ENCODE results near the gene DTX1.

DTX1 gene

DNA sequence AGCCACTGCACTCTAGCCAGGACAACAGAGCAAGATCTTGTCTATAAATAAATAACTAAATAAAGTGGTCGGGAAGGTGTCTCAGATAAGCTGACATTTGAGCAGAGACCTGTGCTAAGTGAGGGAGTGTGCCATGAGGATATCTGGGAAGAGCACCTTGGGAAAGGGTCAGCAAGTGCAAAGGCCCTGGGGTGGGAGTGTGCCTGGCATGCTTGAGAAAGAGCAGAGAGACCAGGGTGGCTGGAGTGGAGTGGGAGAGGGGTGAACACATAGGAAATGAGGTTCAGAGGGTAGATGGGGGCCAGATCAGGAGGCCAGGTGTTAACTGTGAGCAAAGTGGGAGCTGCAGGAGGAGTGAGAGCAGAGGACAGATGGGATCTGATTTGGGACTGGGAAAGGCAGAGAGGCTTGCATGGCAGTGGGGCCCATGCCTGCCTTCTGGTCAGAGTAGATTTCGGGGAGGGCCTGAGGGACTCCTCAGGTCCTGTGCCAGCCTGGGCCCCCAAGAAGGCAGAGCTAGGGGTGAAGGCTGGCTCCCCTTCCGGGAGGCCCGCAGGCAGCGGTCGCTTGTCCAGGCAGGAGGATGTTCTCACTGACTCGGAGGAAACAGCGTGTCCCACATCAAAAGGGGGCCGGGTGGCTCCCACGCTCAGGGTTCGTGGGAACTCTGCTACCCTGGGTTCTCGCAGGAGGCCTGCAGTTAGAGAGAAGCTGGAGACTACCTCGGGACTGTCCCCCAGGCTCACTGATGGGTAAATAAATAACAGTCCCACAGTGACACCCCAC is 32.6 kb downstream of the DTX1 start:
- no peak overlapping the region for H3K4me3 ChIP-seq (ENCODE audit: extremely low read depth, insufficient read depth, low read length, poor library complexity, severe bottlenecking)
- WGBS, 2 experiments (ENCODE audit: insufficient coverage in 2 of 2): 94 to 95% methylated on average over 6 to 11 of the region's 13 CpGs
- H3K4me1 ChIP-seq (ENCODE audit: control insufficient read depth, insufficient read depth, low read length, poor library complexity, severe bottlenecking): peaks cover 5% of the 10 kb centered on the region
- no peak overlapping the region for H3K27ac ChIP-seq (ENCODE audit: low read depth, low read length, severe bottlenecking)
- no peaks in the 10 kb centered on the region for H3K36me3 ChIP-seq (ENCODE audit: control insufficient read depth, insufficient read depth, low read length)
- no peaks in the 10 kb centered on the region for H3K9me3 ChIP-seq (ENCODE audit: control insufficient read depth, low read length)

DNA sequence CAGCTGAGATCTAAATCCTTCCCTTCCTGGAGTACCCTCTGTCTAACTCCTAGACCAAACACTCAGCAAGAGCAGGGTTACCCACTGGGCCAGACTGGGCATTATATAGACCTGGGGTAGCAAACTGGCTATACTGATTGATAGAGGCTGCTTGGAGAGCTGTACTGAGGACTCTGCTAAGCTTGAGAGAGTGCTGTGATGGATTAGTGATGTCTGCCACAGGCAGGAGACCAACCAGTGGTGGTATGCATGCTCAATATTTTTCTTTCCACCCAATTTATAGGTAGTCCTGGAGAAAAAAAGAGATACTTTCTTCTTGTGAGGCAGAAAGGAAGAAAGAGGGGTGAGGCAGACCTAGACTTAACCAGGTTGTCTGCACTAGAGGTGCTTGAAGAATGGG is 33.3 kb downstream of the DTX1 start:
- Histone ChIP-seq H3K36me3 (ENCODE audit: control insufficient read depth, insufficient read depth, low read length) (no peaks in the 10 kb centered on the region), H3K4me1 (ENCODE audit: control insufficient read depth, insufficient read depth, low read length, poor library complexity, severe bottlenecking) (peaks cover 5% of the 10 kb centered on the region), H3K27ac (ENCODE audit: low read depth, low read length, severe bottlenecking) (no peak overlapping the region), H3K4me3 (ENCODE audit: extremely low read depth, insufficient read depth, low read length, poor library complexity, severe bottlenecking) (no peak overlapping the region), H3K9me3 (ENCODE audit: control insufficient read depth, low read length) (no peaks in the 10 kb centered on the region)

DNA sequence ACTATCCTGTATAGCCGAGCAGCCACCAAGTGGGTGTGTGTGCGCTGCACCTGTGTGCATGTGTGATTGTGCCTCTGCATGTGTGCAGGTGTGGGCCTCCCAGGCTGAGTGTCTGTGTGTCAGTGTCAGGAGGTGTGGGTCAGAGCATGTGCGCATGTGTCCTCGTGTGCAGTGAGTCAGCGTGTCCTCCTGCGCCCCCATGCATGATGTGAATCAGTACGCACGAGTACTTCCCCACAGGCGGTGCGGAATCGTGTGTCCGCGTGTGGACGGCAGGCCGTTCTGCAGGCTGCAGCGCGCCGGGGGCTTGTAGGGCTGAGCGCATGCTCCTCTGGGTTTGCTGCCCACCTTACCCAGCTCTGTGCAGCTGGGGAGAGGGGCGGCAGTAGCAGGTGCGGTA is 34.2 kb downstream of the DTX1 start:
- Histone ChIP-seq H3K36me3 (ENCODE audit: control insufficient read depth, insufficient read depth, low read length) (no peaks in the 10 kb centered on the region), H3K4me3 (ENCODE audit: extremely low read depth, insufficient read depth, low read length, poor library complexity, severe bottlenecking) (no peak overlapping the region), H3K27ac (ENCODE audit: low read depth, low read length, severe bottlenecking) (no peak overlapping the region), H3K9me3 (ENCODE audit: control insufficient read depth, low read length) (no peaks in the 10 kb centered on the region), H3K4me1 (ENCODE audit: control insufficient read depth, insufficient read depth, low read length, poor library complexity, severe bottlenecking) (peaks cover 5% of the 10 kb centered on the region)
- 81 to 86% methylated on average over 20 to 21 of the region's 21 CpGs for WGBS, 2 experiments (ENCODE audit: insufficient coverage in 2 of 2)

DNA sequence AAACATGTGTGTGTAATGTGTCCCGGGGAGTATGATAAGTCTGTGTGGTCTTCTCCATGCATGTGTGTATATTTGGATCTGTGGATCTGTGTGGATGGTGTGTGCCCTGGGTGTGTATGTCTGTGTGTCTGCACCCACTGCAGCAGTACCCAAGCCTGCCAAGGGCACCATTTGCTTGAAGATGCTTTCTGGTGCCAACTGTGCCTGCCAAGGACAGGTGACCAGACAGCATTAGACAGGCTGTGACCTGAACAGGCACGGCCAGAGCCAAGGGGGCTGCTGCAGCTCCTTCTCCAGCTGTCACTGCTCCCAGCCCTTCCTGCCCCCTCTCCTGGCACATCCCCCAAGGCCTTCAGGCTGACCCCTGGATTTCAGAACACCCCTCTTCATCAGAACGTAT is 35.0 kb downstream of the DTX1 start:
- WGBS, 2 experiments (ENCODE audit: insufficient coverage in 2 of 2): 79 to 80% methylated on average over 3 of the region's 3 CpGs
- H3K36me3 ChIP-seq (ENCODE audit: control insufficient read depth, insufficient read depth, low read length): no peaks in the 10 kb centered on the region
- no peak overlapping the region for H3K4me3 ChIP-seq (ENCODE audit: extremely low read depth, insufficient read depth, low read length, poor library complexity, severe bottlenecking)
- H3K4me1 ChIP-seq (ENCODE audit: control insufficient read depth, insufficient read depth, low read length, poor library complexity, severe bottlenecking): peaks cover 5% of the 10 kb centered on the region
- H3K27ac ChIP-seq (ENCODE audit: low read depth, low read length, severe bottlenecking): no peak overlapping the region
- H3K9me3 ChIP-seq (ENCODE audit: control insufficient read depth, low read length): no peaks in the 10 kb centered on the region

DNA sequence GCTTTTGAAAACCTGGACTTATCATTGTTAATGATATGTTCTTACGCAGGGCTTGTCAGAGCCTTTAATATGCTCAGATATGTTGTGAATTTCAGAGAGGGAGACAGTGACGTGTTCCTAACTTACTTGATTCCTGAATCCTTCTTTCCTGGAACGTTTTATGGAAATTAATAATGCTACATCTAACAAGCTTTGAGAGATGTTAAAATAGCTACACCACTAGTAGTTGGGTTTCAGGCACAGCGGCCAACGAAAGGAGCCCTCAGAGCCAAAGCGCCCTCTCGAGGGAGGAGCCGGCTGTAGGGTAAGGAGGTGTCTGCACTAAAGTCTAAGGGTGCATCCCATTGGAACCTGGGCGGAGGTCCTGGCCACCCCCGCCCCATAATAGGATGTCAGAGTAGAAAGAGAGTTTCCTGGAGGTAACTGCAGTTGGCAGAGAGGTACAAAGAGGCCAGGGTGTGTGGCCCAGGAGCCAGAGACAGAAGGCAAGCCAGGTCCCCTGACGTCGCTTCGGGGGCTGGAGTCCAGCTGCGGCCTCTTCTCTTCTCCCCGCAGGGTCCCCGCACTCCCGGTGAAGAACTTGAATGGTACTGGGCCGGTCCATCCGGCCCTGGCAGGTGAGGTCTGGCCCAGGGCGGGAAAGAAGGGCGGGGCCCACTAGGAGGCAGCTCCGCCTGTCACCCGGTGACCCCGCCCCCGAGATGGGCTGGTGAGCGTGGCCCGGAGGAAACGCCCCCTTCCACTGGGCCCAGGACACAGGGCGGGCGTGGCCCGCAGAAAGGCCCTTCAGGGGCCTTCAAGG is 36.3 kb downstream of the DTX1 start:
- H3K27ac ChIP-seq (ENCODE audit: low read depth, low read length, severe bottlenecking): no peak overlapping the region
- WGBS, 2 experiments (ENCODE audit: insufficient coverage in 2 of 2): 12 to 21% methylated on average over 21 of the region's 31 CpGs
- H3K4me3 ChIP-seq (ENCODE audit: extremely low read depth, insufficient read depth, low read length, poor library complexity, severe bottlenecking): no peak overlapping the region
- H3K9me3 ChIP-seq (ENCODE audit: control insufficient read depth, low read length): no peaks in the 10 kb centered on the region
- no peaks in the 10 kb centered on the region for H3K36me3 ChIP-seq (ENCODE audit: control insufficient read depth, insufficient read depth, low read length)
- H3K4me1 ChIP-seq (ENCODE audit: control insufficient read depth, insufficient read depth, low read length, poor library complexity, severe bottlenecking): no peaks in the 10 kb centered on the region

DNA sequence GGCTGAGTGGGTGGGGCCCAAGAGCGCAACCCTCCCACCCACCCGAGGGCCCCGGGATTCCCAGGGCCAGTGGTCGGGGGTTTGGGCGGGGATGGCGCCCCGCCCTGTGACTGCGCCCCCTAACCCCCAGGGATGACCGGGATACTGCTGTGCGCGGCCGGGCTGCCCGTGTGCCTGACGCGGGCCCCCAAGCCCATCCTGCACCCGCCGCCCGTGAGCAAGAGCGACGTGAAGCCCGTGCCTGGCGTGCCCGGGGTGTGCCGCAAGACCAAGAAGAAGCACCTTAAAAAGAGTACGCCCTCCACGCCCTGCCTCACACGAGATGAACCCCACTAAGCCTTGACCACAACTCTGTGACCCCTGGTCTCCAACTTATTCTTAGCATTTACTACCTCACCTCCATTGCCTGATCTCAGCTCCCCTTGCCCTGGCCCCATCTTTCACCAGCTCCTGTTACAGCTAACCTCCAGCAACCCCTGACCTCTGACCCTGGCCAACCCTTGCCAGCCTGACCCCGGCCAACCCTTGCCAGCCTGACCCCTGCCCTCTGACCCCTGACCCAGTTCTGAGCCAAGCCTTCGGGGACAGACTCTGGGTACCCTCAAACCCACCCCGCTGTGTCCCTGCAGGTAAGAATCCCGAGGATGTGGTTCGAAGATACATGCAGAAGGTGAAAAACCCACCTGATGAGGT is 37.0 kb downstream of the DTX1 start:
- Histone ChIP-seq H3K9me3 (ENCODE audit: control insufficient read depth, low read length) (no peaks in the 10 kb centered on the region), H3K36me3 (ENCODE audit: control insufficient read depth, insufficient read depth, low read length) (no peaks in the 10 kb centered on the region), H3K27ac (ENCODE audit: low read depth, low read length, severe bottlenecking) (no peak overlapping the region), H3K4me1 (ENCODE audit: control insufficient read depth, insufficient read depth, low read length, poor library complexity, severe bottlenecking) (no peaks in the 10 kb centered on the region), H3K4me3 (ENCODE audit: extremely low read depth, insufficient read depth, low read length, poor library complexity, severe bottlenecking) (no peak overlapping the region)
- WGBS, 2 experiments (ENCODE audit: insufficient coverage in 2 of 2): 64 to 68% methylated on average over 21 to 28 of the region's 32 CpGs

DNA sequence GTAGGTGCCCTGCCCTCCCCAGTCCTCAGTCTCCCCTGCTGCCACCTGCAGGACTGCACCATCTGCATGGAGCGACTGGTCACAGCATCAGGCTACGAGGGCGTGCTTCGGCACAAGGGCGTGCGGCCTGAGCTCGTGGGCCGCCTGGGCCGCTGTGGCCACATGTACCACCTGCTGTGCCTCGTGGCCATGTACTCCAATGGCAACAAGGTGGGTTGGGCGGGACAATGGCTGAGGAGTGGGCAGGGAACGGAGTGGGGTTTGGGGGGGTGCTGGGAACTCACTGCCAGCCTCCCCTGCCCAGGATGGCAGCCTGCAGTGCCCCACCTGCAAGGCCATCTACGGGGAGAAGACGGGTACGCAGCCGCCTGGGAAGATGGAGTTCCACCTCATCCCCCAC is 38.2 kb downstream of the DTX1 start:
- H3K4me1 ChIP-seq (ENCODE audit: control insufficient read depth, insufficient read depth, low read length, poor library complexity, severe bottlenecking): no peaks in the 10 kb centered on the region
- 87 to 94% methylated on average over 16 of the region's 16 CpGs for WGBS, 2 experiments (ENCODE audit: insufficient coverage in 2 of 2)
- no peaks in the 10 kb centered on the region for H3K9me3 ChIP-seq (ENCODE audit: control insufficient read depth, low read length)
- H3K36me3 ChIP-seq (ENCODE audit: control insufficient read depth, insufficient read depth, low read length): no peaks in the 10 kb centered on the region
- no peak overlapping the region for H3K27ac ChIP-seq (ENCODE audit: low read depth, low read length, severe bottlenecking)
- no peak overlapping the region for H3K4me3 ChIP-seq (ENCODE audit: extremely low read depth, insufficient read depth, low read length, poor library complexity, severe bottlenecking)

DNA sequence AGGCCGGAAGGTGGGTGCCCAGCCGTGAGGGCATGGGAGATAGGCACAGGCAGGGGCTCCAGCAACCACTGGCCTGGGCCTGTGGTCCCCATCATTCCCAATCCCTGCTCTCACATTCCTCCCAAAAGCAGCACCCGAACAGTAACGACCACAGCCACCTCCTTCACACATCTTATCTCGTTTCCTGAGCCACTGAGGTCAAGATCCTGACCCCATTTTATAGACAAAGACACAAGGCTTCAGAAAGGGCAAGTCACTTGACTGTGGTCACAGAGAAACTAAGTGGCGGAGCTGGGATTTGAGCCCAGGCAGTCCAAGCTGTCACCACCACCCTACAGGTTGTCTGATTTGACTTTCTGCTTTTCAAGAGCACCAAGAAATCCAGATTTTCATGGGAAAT is 38.9 kb downstream of the DTX1 start:
- no peak overlapping the region for H3K4me3 ChIP-seq (ENCODE audit: extremely low read depth, insufficient read depth, low read length, poor library complexity, severe bottlenecking)
- WGBS, 2 experiments (ENCODE audit: insufficient coverage in 2 of 2): 64 to 87% methylated on average over 5 of the region's 6 CpGs
- H3K9me3 ChIP-seq (ENCODE audit: control insufficient read depth, low read length): no peaks in the 10 kb centered on the region
- H3K4me1 ChIP-seq (ENCODE audit: control insufficient read depth, insufficient read depth, low read length, poor library complexity, severe bottlenecking): no peaks in the 10 kb centered on the region
- H3K27ac ChIP-seq (ENCODE audit: low read depth, low read length, severe bottlenecking): no peak overlapping the region
- no peaks in the 10 kb centered on the region for H3K36me3 ChIP-seq (ENCODE audit: control insufficient read depth, insufficient read depth, low read length)

DNA sequence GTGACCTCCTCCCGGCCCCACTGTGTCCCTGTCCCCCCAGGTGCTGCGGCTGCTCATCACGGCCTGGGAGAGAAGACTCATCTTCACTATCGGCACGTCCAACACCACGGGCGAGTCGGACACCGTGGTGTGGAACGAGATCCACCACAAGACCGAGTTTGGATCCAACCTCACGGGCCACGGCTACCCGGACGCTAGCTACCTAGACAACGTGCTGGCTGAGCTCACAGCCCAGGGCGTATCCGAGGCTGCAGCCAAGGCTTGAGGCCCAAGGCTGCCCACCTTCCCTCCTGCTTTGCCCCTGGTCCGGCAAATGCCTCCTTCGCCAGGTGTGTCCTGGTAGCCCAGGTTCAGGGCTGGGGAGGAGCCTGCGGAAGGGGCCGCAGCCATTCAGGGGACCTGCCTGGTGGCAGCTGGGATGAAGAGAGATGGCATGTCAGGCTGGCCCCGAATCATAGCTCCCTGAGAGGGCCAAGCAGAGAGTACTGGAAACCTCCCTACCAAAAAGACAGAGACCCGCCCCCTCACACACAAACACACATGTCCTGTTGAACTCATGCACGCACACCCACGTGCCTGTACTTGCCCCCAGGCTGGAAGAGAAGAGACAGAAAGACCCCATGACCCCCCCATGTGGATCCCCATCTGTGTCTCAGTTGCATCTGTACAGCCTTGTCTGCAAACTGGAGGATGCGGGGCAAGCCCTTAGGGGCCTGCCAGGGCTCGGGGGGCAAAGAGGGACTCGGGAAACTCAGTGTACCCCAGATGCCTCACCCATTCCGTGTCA is 40.3 kb downstream of the DTX1 start:
- WGBS, 2 experiments (ENCODE audit: insufficient coverage in 2 of 2): 94 to 95% methylated on average over 27 to 29 of the region's 30 CpGs
- no peaks in the 10 kb centered on the region for H3K36me3 ChIP-seq (ENCODE audit: control insufficient read depth, insufficient read depth, low read length)
- H3K9me3 ChIP-seq (ENCODE audit: control insufficient read depth, low read length): no peaks in the 10 kb centered on the region
- no peaks in the 10 kb centered on the region for H3K4me1 ChIP-seq (ENCODE audit: control insufficient read depth, insufficient read depth, low read length, poor library complexity, severe bottlenecking)
- no peak overlapping the region for H3K27ac ChIP-seq (ENCODE audit: low read depth, low read length, severe bottlenecking)
- no peak overlapping the region for H3K4me3 ChIP-seq (ENCODE audit: extremely low read depth, insufficient read depth, low read length, poor library complexity, severe bottlenecking)

DNA sequence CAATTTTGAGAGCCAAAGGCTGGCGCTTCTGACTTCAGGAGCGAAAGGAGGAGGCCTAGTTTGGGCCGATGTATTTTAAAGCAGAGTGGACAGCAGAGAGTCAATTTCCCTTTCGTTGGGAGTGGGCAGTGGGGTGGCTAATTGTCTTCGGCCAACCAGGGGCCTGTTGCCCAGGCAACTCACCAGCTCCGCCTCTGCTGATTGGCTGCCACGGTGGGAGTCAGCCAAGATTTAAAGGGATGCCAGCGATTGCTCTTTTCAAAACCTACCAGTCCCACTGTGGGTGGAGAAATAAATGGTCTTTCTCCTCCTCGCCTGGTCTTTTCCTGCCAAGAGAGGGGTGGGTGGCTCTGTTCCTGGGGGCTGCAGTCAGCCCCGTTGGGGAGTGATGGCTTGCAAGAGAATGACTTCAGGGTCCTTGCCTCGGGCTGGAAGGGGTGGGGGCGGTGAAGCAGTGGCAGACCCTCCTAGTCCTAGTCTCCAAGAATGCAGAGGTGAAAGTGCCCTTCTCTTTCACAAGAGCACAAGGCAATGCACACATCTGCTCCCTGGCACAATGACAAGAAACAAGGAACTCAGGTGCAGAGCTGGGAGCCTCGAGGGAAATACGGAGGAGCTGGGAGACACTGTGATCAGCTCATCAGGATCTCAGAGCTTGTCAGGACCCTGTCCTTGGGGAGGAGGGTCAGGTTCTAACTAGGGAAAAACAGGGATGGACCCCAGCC is 41.3 kb downstream of the DTX1 start:
- Histone ChIP-seq H3K27ac (ENCODE audit: low read depth, low read length, severe bottlenecking) (no peak overlapping the region), H3K4me3 (ENCODE audit: extremely low read depth, insufficient read depth, low read length, poor library complexity, severe bottlenecking) (no peak overlapping the region), H3K36me3 (ENCODE audit: control insufficient read depth, insufficient read depth, low read length) (no peaks in the 10 kb centered on the region), H3K9me3 (ENCODE audit: control insufficient read depth, low read length) (no peaks in the 10 kb centered on the region), H3K4me1 (ENCODE audit: control insufficient read depth, insufficient read depth, low read length, poor library complexity, severe bottlenecking) (no peaks in the 10 kb centered on the region)
- 43 to 59% methylated on average over 6 to 10 of the region's 14 CpGs for WGBS, 2 experiments (ENCODE audit: insufficient coverage in 2 of 2)
